Measurements from ENCODE around the gene RNASE11. TPM values are rescaled to one million over a fixed set of nuclear protein-coding genes. Genes with fewer than 3 reads are reported as not detected.
"Not testable (repeated sequence)": the region's sequence is repeated elsewhere in the genome, so short reads cannot be mapped to it uniquely, and the experiment has no call there.

The RNASE11 gene
- total RNA-seq, 1 donor = not detected

DNA sequence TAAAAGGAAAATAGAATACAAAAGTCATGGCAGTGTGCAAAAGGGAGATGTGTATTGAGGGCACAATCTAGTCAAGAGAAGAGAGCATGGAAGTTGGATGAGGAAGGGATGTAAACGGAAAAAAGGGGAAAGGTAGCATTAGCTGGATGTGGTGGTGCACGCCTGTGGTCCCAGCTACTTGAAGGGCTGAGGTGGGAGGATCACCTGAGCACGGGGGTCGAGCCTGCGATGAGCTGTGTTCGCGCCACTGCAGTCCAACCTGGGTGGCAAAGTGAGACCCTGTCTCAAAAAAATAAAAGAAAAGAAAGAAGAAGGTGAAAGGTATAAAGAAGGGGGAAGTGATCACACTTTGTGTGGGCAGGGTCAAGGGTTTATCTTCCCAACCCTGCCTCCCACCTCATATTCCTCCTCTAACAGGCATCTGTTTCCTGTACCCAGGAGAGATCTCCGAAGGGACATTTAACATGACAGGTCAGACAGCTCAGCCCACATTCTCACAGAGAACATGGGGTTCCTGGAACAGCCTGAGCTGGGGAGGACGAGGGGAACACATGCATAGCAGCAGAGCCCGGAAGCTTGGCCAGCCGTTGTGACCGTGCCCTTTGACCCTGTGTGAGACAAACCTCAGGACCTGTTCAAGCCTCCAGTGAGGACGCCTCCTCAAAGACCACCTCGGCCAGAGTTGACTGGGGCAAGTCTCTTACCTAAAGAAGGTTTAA, 8.9 kb downstream of the RNASE11 start:
- TF ChIP-seq, protein P1, sequence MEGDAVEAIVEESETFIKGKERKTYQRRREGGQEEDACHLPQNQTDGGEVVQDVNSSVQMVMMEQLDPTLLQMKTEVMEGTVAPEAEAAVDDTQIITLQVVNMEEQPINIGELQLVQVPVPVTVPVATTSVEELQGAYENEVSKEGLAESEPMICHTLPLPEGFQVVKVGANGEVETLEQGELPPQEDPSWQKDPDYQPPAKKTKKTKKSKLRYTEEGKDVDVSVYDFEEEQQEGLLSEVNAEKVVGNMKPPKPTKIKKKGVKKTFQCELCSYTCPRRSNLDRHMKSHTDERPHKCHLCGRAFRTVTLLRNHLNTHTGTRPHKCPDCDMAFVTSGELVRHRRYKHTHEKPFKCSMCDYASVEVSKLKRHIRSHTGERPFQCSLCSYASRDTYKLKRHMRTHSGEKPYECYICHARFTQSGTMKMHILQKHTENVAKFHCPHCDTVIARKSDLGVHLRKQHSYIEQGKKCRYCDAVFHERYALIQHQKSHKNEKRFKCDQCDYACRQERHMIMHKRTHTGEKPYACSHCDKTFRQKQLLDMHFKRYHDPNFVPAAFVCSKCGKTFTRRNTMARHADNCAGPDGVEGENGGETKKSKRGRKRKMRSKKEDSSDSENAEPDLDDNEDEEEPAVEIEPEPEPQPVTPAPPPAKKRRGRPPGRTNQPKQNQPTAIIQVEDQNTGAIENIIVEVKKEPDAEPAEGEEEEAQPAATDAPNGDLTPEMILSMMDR (IDR thresholded peaks at IDR 0.05; ENCODE audit: insufficient read depth, low read length) = no peak
- DNase-seq (ENCODE audit: low read depth) = no peak
- H3K4me3 ChIP-seq (ENCODE audit: low read depth, low read length) = no peak overlapping the region

DNA sequence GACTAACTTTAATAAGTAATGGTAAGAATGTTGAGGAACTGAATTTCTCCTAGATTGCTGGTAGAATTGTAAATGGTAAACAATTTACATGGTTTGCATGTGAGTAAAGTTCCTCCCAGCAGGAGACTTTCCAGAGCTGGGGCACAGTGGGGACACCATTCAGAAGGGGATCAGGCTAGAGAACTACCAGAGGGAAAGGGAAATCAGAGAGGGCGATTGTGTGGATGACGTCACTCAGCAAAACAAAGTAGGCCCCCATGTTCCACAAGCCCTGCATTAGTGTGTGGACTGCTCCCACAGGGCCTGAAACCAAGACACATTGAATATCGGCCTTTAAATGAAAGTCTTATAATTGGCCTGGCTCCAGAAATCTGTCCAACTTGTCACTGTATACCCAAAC, 9.5 kb downstream of the RNASE11 start:
- no peak overlapping the region for H3K4me3 ChIP-seq (ENCODE audit: low read depth, low read length)
- DNase-seq (ENCODE audit: low read depth) = no peak
- TF ChIP-seq, protein P1 (IDR thresholded peaks at IDR 0.05; ENCODE audit: insufficient read depth, low read length) = no peak

DNA sequence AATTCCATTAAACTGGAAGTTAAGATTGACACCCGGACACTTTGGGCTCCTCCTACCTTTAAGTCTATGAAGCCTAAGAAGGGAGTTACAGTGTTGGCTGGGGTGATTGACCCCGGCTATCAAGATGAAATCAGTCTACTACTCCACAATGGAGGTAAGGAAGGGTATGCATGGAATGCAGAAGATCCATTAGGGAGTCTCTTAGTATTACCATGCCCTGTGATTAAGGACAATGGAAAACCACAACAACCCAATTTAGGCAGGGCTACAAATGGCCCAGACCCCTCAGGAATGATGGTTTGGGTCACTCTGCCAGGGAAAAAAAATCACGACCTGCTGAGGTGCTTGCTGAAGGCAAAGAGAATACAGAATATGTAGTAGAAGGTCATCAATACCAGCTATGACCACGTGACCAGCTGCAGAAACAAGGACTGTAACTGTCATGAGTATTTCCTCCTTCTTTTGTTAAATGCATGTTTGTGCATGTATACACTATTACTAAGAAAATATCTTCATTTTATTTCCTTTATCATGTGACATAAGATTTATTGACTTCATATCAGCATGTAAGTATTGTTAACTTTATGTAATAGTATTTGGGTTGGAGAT, 15.3 kb downstream of the RNASE11 start:
- not testable (repeated sequence) for DNase-seq (ENCODE audit: low read depth)

DNA sequence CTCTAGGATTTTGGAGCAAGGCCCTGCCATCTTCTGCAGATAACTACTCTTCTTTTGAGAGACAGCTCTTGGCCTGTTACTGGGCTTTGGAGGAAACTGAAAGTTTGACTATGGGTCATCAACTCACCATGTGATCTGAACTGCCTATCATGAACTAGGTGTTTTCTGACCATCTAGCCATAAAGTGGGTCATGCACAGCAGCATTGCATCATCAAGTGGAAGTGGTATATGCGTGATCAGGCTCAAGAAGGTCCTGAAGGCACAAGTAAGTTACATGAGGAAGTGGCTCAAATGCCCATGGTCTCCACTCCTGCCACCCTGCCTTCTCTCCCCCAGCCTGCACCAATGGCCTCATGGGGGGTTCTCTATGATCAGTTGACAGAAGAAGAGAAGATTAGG, 17.1 kb downstream of the RNASE11 start:
- not testable (repeated sequence) for DNase-seq (ENCODE audit: low read depth); H3K4me3 ChIP-seq (ENCODE audit: low read depth, low read length)

More for the DNA sequence above, 15.3 kb downstream of the RNASE11 start:
- not testable (repeated sequence) for H3K4me3 ChIP-seq (ENCODE audit: low read depth, low read length)

DNA sequence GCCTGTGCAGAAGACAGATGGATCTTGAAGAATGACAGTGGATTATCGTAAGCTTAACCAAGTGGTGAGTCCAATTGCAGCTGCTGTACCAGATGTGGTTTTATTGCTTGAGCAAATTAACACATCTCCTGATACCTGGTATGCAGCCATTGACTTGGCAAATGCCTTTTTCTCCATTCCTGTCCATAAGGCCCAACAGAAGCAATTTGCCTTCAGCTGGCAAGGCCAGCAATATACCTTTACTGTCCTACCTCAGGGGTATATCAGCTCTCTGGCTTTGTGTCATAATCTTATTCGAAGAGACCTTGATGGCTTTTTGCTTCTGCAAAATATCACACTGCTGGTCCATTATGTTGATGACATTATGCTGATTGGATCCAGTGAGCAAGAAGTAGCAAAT, 17.9 kb downstream of the RNASE11 start:
- not testable (repeated sequence) for DNase-seq (ENCODE audit: low read depth); H3K4me3 ChIP-seq (ENCODE audit: low read depth, low read length)

DNA sequence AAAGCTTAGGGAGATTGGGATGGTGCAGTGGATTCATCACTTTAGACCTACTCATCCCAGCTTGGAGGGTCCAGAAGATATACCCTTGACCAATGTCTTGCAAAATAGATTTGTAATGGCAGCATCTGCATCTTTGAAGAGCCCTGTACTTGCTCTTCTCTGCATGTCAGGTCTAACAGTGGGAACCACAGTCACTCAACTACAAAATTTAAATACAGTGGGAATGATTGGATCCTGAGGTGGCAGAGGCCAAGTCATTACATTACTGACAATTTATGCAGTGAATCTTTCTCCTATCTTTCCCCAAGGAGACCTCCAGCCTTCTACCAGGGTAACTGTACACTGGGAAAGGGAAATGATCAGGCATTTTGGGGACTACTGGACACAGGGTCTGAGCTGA, 18.7 kb downstream of the RNASE11 start:
- DNase-seq (ENCODE audit: low read depth) = no peak
- no peak overlapping the region for H3K4me3 ChIP-seq (ENCODE audit: low read depth, low read length)
- TF ChIP-seq, protein P1 (IDR thresholded peaks at IDR 0.05; ENCODE audit: insufficient read depth, low read length) = no peak

DNA sequence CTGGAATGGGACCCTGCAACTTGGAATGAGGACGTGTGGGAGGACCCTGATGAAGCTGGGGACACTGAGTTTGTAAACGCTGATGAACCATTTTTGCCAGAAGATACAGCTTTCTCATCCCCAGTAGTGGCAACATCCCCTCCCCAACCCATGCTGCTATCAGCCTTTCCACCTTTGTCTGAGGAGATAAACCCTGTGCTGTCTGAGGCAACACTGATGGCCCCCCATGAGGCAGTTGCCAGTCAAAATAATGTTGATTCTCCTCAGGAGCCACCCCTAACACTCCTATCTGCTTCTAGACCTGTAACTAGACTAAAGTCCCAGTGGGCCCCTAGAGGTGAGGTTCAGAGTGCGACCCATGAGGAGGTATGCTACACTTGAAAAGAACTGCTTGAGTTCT, 19.4 kb downstream of the RNASE11 start:
- no peak for DNase-seq (ENCODE audit: low read depth)
- H3K4me3 ChIP-seq (ENCODE audit: low read depth, low read length) = no peak overlapping the region
- TF ChIP-seq, protein P1 (IDR thresholded peaks at IDR 0.05; ENCODE audit: insufficient read depth, low read length) = no peak

DNA sequence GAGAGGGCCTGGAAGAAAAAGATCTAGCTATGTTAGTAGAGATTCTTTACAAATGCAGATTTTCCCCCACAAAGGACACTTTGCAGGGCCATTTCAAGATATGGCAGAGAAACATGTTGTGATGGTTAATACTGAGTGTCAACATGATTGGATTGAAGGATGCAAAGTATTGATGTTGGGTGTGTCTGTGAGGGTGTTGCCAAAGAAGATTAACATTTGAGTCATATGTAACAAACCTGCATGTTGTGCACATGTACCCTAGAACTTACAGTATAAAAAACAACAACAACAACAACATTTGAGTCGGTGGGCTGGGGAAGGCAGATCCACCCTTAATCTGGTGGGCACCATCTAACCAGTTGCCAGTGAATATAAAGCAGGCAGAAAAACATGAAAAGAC, 20.6 kb downstream of the RNASE11 start:
- H3K4me3 ChIP-seq (ENCODE audit: low read depth, low read length); DNase-seq (ENCODE audit: low read depth): not testable (repeated sequence)

DNA sequence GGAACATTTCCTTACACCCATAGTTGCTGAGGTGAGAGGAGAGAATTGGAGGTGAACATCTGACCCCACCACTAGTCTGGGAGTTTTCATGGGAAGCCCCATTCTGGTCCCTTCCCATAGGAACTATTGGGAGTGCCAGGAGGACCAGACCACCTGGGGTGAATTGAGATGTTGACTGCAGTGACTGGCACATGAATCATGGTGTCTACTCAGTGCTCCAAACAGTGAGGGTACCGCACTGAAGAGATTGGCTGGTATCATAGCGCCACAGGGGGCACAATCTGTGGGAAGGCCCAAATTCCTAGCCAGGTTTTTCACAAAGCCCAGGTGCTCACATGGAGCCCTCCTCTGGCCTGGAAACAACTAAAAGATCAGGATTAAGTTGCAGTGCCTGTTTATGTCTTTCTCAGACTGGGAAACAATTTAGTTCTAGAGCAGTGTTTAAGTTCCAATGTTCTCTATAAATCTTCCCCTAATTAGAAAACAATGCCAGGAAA, 23.3 kb downstream of the RNASE11 start:
- no peak for DNase-seq (ENCODE audit: low read depth)
- TF ChIP-seq, protein P1 (IDR thresholded peaks at IDR 0.05; ENCODE audit: insufficient read depth, low read length) = no peak
- no peak overlapping the region for H3K4me3 ChIP-seq (ENCODE audit: low read depth, low read length)

Measured in fibroblast of the aortic adventitia (primary cell).